Astrocyte of the spinal cord (primary cell): ENCODE results near the gene RAP1GAP2.
"Not testable (repeated sequence)": the region's sequence is repeated elsewhere in the genome, so short reads cannot be mapped to it uniquely, and the experiment has no call there.

ENCODE experiments used
- DNase-seq: peaks from one replicate; pipeline ENCODE4 v3.0.0; 2011; ENCODE audit warnings: low read depth, low spot score
- H3K4me3 ChIP-seq: 2 replicates; pipeline ENCODE4 v1.5.1; 2011; ENCODE audit warnings: low read depth, mild to moderate bottlenecking, low read length, moderate library complexity
- in situ Hi-C: cut with HindIII; loops from 2 replicates; pipeline ENCODE4 v1.10.0; 2017; ENCODE audit warnings: low sequenced_read_pairs
- TF ChIP-seq, protein P1 (sequence below): IDR thresholded peaks from 2 replicates; pipeline ENCODE4 v1.5.1; 2012; ENCODE audit warnings: low read depth, mild to moderate bottlenecking, low read length, inconsistent platforms

Gene RAP1GAP2

DNA sequence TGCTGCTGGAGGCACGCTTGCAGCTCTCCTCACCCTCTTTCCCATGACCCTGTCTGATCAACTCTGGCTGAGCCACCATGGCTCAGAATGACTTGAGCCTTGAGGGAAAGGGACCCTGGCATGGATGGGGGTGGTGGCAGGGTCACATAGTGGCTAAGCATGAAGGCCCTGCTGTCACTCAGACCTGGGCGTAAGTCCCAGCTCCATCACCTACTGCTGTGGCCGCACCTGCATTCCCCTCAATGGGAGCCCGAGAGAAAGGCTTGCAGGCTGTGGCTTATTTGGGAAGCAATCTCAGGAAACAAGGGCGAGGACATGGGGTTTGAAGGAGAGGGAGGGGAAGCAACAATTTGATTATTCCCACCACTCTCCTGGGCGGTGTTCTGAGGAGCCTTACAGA, 17.7 kb upstream of the RAP1GAP2 start:
- in situ Hi-C loops: no loop called here
- H3K4me3 ChIP-seq: no peak overlapping the region
- DNase-seq: no peak
- TF ChIP-seq, protein P1, sequence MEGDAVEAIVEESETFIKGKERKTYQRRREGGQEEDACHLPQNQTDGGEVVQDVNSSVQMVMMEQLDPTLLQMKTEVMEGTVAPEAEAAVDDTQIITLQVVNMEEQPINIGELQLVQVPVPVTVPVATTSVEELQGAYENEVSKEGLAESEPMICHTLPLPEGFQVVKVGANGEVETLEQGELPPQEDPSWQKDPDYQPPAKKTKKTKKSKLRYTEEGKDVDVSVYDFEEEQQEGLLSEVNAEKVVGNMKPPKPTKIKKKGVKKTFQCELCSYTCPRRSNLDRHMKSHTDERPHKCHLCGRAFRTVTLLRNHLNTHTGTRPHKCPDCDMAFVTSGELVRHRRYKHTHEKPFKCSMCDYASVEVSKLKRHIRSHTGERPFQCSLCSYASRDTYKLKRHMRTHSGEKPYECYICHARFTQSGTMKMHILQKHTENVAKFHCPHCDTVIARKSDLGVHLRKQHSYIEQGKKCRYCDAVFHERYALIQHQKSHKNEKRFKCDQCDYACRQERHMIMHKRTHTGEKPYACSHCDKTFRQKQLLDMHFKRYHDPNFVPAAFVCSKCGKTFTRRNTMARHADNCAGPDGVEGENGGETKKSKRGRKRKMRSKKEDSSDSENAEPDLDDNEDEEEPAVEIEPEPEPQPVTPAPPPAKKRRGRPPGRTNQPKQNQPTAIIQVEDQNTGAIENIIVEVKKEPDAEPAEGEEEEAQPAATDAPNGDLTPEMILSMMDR: no peak

DNA sequence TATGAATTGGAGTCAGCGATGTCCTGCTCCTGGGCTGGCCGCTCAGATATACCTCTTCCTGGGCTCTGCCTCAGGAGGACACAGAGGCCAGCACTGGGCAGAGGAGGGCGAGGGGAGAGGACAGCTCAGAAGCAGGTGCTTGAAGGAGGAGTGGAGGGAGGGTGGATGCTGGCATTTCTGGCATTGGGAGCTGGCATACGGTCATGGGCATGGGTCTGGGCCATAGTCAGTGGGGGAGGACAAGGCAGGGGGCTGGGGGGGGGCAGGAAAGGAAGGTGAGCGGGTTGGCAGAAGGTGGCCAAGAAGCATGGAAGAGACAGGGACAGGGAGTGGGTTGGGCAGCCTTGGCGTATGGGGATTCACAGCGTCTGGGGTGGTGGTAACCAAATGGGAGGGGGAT, 16.7 kb upstream of the RAP1GAP2 start:
- TF ChIP-seq, protein P1: no peak
- in situ Hi-C loops: no loop called here
- no peak overlapping the region for H3K4me3 ChIP-seq
- no peak for DNase-seq

DNA sequence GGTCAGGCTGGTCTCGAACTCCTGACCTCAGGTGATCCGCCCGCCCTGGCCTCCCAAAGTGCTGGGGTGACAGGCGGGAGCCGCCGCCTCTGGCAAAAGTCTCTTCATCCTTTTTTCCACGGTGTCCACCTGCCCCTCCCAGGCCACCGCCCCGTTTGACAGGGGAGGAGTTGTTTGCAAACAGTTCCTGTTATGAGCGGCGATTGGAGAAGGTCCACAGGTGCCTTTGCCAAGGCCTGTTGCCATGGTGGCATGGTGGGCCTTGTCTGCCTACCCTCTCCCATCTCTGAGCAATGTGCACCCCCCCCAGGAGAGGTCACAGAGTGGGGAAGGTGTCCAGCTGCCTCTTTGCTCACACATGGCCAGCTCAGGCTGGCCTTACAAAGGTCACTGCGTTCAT, 16.0 kb upstream of the RAP1GAP2 start:
- DNase-seq: no peak
- H3K4me3 ChIP-seq: no peak overlapping the region
- in situ Hi-C loops: no loop called here
- TF ChIP-seq, protein P1: no peak

DNA sequence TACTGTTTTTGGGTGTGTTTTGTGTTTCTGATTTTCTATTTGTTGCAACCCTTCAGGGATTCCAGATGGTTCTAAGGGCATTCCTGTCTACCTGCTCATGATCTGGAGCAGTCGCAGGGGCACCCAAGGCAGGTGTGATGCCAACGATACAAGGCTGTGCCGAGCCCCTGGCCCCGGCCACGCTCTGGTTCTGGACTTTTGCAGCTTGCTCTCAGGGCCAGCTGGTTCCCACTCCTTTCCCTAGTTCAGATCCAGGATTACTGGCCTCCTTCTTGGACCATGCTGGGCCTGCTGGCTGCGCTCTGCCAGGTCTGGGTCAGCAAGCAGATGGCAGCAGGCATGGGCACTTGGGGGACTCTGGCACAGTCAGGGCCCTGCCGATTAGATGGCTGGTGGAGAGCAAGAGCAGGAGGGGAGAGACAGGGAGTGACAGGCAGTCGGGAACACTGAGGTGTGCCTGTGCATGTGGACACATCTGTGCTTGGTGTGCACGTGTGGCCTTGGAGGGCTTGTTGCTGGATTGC, 15.2 kb upstream of the RAP1GAP2 start:
- DNase-seq: no peak
- TF ChIP-seq, protein P1: no peak
- in situ Hi-C loops: no loop called here
- H3K4me3 ChIP-seq: no peak overlapping the region

DNA sequence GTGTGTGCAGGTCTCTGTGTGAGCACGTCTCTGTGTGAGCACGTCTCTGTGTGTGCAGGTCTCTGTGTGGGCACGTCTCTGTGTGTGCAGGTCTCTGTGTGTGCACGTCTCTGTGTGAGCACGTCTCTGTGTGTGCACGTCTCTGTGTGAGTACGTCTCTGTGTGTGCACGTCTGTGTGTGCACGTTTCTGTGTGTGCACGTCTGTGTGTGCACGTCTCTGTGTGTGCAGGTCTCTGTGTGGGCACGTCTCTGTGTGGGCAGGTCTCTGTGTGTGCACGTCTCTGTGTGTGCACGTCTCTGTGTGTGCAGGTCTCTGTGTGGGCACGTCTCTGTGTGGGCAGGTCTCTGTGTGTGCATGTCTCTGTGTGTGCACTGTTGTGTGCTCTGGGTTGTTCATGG, 14.6 kb upstream of the RAP1GAP2 start:
- in situ Hi-C loops, DNase-seq, H3K4me3 ChIP-seq: not testable (repeated sequence)

DNA sequence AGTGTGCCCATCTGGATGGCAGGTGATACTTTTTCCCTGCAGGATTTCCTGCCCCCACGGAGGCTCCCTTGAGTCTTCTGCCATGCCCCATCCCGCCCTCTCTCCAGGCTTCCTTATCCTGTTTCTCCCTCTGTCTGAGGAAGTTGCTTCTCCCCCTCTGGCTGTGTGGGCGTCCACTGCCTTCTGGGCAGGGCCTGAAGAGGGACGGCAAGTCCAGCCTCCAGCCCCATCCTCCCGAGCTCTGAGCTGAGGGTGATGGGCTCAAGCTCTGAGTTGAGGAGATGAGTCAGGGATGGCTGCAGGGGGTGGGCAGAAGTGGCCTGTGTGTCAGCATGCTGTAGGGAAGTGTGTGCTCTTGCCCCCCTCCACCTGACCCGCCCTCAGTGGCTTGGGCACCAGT, 14.2 kb upstream of the RAP1GAP2 start:
- H3K4me3 ChIP-seq: no peak overlapping the region
- TF ChIP-seq, protein P1: no peak
- in situ Hi-C loops: no loop called here
- DNase-seq: peak; percentile 16

DNA sequence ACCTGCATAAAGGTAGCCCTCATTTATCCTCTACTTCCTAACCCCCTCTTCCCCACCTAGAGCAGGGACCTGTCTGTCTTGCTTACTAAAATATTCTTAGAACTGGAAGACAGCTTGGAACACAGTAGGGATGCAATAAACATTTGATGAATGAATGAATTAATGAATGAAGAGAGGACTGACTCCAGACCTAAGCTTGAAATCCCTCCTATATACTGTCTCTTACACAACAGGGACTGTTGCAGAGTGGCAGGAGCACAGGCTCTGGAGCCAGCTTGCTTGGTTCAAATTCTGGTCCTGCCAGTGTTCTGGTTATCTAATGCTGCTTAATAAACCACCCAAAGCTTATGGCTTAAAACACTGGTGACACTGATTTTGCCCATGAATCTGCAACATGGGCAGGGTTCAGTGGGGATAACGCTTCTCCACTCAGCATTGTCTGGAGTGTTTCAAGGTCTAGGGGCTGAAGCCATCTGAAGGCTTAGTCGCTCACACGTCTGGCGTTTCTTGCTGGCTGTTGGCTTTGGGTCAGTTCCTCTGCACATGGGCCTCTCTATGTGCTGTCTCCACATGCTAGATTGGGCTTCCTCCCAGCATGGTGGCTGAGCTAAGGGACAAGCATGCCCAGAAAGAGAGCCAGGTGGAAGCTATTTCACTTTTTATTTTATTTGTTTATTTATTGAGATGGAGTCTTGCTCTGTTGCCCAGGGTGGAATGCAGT, 12.8 kb upstream of the RAP1GAP2 start:
- H3K4me3 ChIP-seq: no peak overlapping the region
- TF ChIP-seq, protein P1: no peak
- in situ Hi-C loops: no loop called here
- DNase-seq: no peak
